ENCODE measurements around the gene NBEAL2.

GRCh38 chr3:46960081-46960701 lies 19.3 kb upstream of the NBEAL2 start:
- TF ChIP-seq CTCF (conservative IDR thresholded peaks at IDR 0.05; ENCODE audit: low read depth, low read length) (no peak), NFE2L2 (IDR thresholded peaks at IDR 0.05; ENCODE audit: low read depth, low read length) (no peak), POLR2A (IDR thresholded peaks at IDR 0.05; ENCODE audit: low read depth, low read length) (no peak), USF2 (IDR thresholded peaks at IDR 0.05; ENCODE audit: low read depth, low read length) (no peak), MAZ (IDR thresholded peaks at IDR 0.05; ENCODE audit: borderline replicate concordance, low read depth, low read length) (no peak), RCOR1 (IDR thresholded peaks at IDR 0.05; ENCODE audit: insufficient replicate concordance, low read length) (no peak), SMC3 (IDR thresholded peaks at IDR 0.05; ENCODE audit: low read depth, low read length) (no peak), ELK1 (IDR thresholded peaks at IDR 0.05; ENCODE audit: borderline replicate concordance, low read depth, low read length) (no peak), BHLHE40 (IDR thresholded peaks at IDR 0.05; ENCODE audit: low read depth, low read length) (no peak), MAFK (IDR thresholded peaks at IDR 0.05; ENCODE audit: low read depth, low read length) (no peak), RFX5 (IDR thresholded peaks at IDR 0.05; ENCODE audit: low read depth, low read length) (no peak), CEBPB (IDR thresholded peaks at IDR 0.05; ENCODE audit: low read depth, low read length) (no peak)
